Measurements from ENCODE around the gene NBEAL2.

- TF ChIP-seq NFE2L2 (IDR thresholded peaks at IDR 0.05; ENCODE audit: low read depth, low read length), result no peak
- no peak for TF ChIP-seq POLR2A (IDR thresholded peaks at IDR 0.05; ENCODE audit: low read depth, low read length)
- no peak for TF ChIP-seq CTCF (conservative IDR thresholded peaks at IDR 0.05; ENCODE audit: low read depth, low read length)
- no peak for TF ChIP-seq MAFK (IDR thresholded peaks at IDR 0.05; ENCODE audit: low read depth, low read length)
- TF ChIP-seq FOS (IDR thresholded peaks at IDR 0.05; ENCODE audit: low read depth, low read length), result no peak
- no peak for TF ChIP-seq MAZ (IDR thresholded peaks at IDR 0.05; ENCODE audit: borderline replicate concordance, low read depth, low read length)
- TF ChIP-seq SMC3 (IDR thresholded peaks at IDR 0.05; ENCODE audit: low read depth, low read length), result no peak
- TF ChIP-seq BHLHE40 (IDR thresholded peaks at IDR 0.05; ENCODE audit: low read depth, low read length), result no peak
- no peak for TF ChIP-seq RAD21 (IDR thresholded peaks at IDR 0.05; ENCODE audit: low read length)
- TF ChIP-seq USF2 (IDR thresholded peaks at IDR 0.05; ENCODE audit: low read depth, low read length), result no peak
- TF ChIP-seq ELK1 (IDR thresholded peaks at IDR 0.05; ENCODE audit: borderline replicate concordance, low read depth, low read length), result no peak
- TF ChIP-seq CEBPB (IDR thresholded peaks at IDR 0.05; ENCODE audit: low read depth, low read length), result no peak
Observed at GRCh38 chr3:46935989-46936558, 43.4 kb upstream of the NBEAL2 start.
